22Rv1 (cell line): Measurements from ENCODE around the gene ZNF358.

Experiments used
- H3K27ac ChIP-seq: fragments of 450-650 bp; 2 replicates; pipeline ENCODE4 v1.5.1; 2017
- CTCF ChIP-seq: fragments of 450-650 bp; IDR thresholded peaks from 2 replicates; pipeline ENCODE4 v1.5.1; 2017; ENCODE audit warnings: mild to moderate bottlenecking
- ZFX ChIP-seq: fragments of 450-650 bp; IDR thresholded peaks from 2 replicates; pipeline ENCODE4 v1.6.1; 2017; ENCODE audit warnings: antibody characterized with exemption, borderline replicate concordance

The ZNF358 gene

DNA sequence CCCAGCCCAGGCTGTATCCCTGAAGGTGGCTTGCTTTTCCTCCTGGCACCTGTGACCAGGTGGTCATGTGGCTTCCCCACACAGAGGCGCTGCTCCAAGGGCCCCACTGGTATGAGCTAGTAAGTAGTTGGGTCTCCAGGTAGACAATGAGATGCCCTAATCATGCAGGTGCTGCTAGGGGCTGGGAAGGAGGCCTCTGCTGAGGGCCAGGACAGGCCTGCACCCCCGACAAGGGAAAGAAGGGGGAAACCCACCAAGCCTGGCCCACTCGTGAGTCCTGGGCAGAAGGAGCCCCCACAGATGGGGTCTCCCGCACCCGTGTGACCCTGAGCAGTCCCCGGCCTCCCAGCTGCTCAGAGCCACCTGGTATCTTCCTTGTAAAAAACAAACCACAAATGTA lies 40.2 kb upstream of the ZNF358 start:
- H3K27ac ChIP-seq = no peak overlapping the region
- TF ChIP-seq ZFX (no peak), CTCF (no peak)

DNA sequence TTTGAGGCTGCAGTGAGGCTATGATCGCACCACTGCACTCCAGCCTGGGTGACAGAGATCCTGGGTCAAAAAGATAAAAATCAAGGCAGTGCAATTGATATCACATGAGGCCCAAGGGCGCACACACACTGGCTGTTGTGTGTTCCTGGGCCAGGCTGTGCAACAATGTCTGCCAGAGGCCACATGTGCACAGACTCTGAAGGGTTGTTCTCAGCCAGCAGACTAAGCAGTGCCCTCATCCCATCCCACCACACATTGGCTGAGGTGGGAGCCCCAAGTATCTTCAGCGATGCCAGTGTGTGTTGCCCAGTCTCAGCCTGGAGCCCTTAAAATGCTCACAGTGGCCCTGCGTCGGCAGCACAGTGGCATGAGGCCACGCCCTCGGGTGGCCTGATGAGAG lies 39.7 kb upstream of the ZNF358 start:
- H3K27ac ChIP-seq = no peak overlapping the region
- no peak for TF ChIP-seq ZFX
- no peak for TF ChIP-seq CTCF

DNA sequence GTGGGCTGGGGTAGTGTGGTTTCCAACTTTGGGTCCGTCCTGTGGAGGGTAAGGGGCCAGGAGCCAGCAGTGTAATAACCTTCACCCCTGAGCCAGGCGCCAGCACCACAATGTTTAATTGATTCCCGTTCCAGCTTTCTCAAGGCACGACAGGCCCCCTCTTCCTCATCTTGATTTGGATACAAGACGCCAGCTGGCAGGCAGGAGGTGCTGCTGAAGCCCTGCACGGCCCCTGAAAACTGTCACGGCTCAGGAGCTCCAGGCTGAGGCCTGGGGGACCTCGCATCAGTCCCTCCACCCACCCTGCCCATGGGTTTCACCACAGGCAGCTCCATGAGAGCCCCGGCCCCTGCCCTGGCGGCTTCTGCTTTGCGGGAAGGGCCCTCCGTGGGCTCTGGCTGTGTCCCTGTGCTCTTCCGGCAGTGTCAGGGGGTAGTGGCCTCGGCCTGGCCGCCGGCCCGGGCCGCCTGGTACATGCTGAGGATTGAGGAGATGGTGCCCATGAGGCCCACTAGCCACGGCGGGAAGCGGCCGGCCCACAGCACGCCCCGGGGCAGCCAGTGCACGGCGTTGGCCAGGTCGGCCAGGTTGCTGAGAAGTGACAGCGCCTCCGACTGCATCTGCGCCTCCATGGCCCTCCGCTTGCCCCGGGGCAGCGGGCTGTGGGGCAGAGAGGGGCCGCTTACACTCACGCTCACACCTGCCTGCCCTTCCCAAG lies 39.0 kb upstream of the ZNF358 start:
- no peak overlapping the region for H3K27ac ChIP-seq
- TF ChIP-seq ZFX (no peak), CTCF (no peak)

- H3K27ac ChIP-seq = no peak overlapping the region
- TF ChIP-seq ZFX (no peak), CTCF (no peak)
These were observed 38.1 kb upstream of the ZNF358 start for GRCh38 chr19:7477758-7478157.

DNA sequence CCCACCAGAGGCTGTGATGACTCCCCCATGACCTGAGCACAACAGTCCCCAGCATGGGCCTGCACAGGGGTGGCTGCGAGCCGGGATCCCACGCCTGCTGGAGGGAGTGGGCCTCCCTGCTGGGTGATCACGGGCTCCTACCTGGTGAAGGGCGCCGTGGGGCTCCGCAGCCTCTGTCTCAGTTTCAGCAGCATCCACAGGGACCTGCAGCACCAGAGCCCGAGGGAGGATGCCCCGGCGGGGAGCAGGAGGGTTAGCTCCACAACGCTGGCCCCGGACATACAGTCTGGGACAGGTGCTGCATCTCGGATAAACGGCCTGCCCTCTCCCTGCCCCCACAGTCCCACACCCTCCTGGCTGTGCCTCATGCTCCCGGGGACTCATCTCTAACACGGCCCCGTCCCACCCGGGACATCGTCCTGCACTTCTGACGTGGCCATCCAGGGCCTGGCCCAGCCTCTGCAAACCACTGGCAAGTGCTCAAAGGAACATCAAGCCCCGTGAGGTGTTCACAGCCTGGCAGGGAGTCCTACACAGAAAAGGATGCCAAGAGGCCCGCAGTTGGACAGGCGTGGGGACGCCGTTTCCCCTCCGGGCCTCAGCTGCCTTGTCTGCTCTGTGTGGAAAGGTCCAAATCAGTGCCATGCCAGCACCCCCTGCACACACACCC lies 37.6 kb upstream of the ZNF358 start:
- no peak overlapping the region for H3K27ac ChIP-seq
- TF ChIP-seq ZFX = no peak
- TF ChIP-seq CTCF = no peak

- TF ChIP-seq ZFX = no peak
- no peak for TF ChIP-seq CTCF
- no peak overlapping the region for H3K27ac ChIP-seq
These were observed 37.1 kb upstream of the ZNF358 start for GRCh38 chr19:7478843-7479227.

- no peak overlapping the region for H3K27ac ChIP-seq
- TF ChIP-seq CTCF (no peak), ZFX (no peak)
These were observed 35.5 kb upstream of the ZNF358 start for GRCh38 chr19:7480222-7480969.
